ENCODE data around the gene SPATA46. TPM values are rescaled to one million over a fixed set of nuclear protein-coding genes. Genes with fewer than 3 reads are reported as not detected.

Gene SPATA46
- total RNA-seq, 1 experiment from 2014 or later, result not detected

DNA sequence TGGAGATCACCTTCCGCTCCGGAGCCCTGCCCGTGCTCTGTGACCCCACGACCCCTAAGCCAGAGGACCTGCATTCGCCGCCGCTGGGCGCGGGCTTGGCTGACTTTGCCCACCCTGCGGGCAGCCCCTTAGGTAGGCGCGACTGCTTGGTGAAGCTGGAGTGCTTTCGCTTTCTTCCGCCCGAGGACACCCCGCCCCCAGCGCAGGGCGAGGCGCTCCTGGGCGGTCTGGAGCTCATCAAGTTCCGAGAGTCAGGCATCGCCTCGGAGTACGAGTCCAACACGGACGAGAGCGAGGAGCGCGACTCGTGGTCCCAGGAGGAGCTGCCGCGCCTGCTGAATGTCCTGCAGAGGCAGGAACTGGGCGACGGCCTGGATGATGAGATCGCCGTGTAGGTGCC lies 9.6 kb downstream of the SPATA46 start:
- no TSS peak for BruUV-seq (replicated peaks)
- H3K9me3 ChIP-seq (ENCODE audit: control insufficient read depth in 1 of 2, insufficient read depth in 1 of 2, low read depth in 1 of 2, low read length in 2 of 2), result no peaks in the 10 kb centered on the region
- intact Hi-C loops (cut with micrococcal nuclease), result no loop called here
- no peaks in the 10 kb centered on the region for H4K20me1 ChIP-seq (ENCODE audit: insufficient read depth)
- H3K9me2 ChIP-seq (ENCODE audit: insufficient read depth), result no peaks in the 10 kb centered on the region
- no peak overlapping the region for H2AFZ ChIP-seq (ENCODE audit: low read depth, low read length, poor library complexity, severe bottlenecking)
- no peak overlapping the region for H3K4me3 ChIP-seq (replicated peaks in 1 of 2; ENCODE audit: low read depth in 1 of 2, low read length in 2 of 2)
- no peak overlapping the region for H3K27ac ChIP-seq (ENCODE audit: low read depth, low read length)
- no peaks in the 10 kb centered on the region for H3K79me2 ChIP-seq (ENCODE audit: insufficient read depth, low read length)
- H3K4me2 ChIP-seq (ENCODE audit: low read length), result no peak overlapping the region
- ChIA-PET CTCF (no interaction called here), POLR2A (no interaction called here), RAD21 (ENCODE audit: low non-redundant PET in 1 of 2, low total read pairs in 2 of 2, uncharacterized antibody in 2 of 2, unreplicated experiment in 2 of 2) (no interaction called here)
- peaks cover 0 to 7% of the 10 kb centered on the region in 2 experiments; a peak in 1 of 4 replicates for H3K4me1 ChIP-seq (ENCODE audit: control insufficient read depth in 1 of 2, insufficient read depth in 2 of 2, low read length in 2 of 2)
- peaks cover 0 to 3% of the 10 kb centered on the region in 2 experiments; a peak in 1 of 4 replicates for H3K36me3 ChIP-seq (ENCODE audit: control insufficient read depth in 1 of 2, insufficient read depth in 2 of 2, low read length in 2 of 2)
- no peak for TF ChIP-seq CBX3 (IDR thresholded peaks at IDR 0.05; ENCODE audit: low read depth)
- TF ChIP-seq, protein P1, sequence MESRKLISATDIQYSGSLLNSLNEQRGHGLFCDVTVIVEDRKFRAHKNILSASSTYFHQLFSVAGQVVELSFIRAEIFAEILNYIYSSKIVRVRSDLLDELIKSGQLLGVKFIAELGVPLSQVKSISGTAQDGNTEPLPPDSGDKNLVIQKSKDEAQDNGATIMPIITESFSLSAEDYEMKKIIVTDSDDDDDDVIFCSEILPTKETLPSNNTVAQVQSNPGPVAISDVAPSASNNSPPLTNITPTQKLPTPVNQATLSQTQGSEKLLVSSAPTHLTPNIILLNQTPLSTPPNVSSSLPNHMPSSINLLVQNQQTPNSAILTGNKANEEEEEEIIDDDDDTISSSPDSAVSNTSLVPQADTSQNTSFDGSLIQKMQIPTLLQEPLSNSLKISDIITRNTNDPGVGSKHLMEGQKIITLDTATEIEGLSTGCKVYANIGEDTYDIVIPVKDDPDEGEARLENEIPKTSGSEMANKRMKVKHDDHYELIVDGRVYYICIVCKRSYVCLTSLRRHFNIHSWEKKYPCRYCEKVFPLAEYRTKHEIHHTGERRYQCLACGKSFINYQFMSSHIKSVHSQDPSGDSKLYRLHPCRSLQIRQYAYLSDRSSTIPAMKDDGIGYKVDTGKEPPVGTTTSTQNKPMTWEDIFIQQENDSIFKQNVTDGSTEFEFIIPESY (IDR thresholded peaks at IDR 0.05; ENCODE audit: extremely low read depth, insufficient replicate concordance, low read length), result no peak
- TF ChIP-seq, protein P2, sequence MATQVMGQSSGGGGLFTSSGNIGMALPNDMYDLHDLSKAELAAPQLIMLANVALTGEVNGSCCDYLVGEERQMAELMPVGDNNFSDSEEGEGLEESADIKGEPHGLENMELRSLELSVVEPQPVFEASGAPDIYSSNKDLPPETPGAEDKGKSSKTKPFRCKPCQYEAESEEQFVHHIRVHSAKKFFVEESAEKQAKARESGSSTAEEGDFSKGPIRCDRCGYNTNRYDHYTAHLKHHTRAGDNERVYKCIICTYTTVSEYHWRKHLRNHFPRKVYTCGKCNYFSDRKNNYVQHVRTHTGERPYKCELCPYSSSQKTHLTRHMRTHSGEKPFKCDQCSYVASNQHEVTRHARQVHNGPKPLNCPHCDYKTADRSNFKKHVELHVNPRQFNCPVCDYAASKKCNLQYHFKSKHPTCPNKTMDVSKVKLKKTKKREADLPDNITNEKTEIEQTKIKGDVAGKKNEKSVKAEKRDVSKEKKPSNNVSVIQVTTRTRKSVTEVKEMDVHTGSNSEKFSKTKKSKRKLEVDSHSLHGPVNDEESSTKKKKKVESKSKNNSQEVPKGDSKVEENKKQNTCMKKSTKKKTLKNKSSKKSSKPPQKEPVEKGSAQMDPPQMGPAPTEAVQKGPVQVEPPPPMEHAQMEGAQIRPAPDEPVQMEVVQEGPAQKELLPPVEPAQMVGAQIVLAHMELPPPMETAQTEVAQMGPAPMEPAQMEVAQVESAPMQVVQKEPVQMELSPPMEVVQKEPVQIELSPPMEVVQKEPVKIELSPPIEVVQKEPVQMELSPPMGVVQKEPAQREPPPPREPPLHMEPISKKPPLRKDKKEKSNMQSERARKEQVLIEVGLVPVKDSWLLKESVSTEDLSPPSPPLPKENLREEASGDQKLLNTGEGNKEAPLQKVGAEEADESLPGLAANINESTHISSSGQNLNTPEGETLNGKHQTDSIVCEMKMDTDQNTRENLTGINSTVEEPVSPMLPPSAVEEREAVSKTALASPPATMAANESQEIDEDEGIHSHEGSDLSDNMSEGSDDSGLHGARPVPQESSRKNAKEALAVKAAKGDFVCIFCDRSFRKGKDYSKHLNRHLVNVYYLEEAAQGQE (IDR thresholded peaks at IDR 0.05; ENCODE audit: low read depth), result no peak
- TF ChIP-seq, protein P3, sequence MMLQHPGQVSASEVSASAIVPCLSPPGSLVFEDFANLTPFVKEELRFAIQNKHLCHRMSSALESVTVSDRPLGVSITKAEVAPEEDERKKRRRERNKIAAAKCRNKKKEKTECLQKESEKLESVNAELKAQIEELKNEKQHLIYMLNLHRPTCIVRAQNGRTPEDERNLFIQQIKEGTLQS (IDR thresholded peaks at IDR 0.05), result no peak
- no peak for TF ChIP-seq ZNF274 (IDR thresholded peaks at IDR 0.05; ENCODE audit: low read depth, low read length)
- no peak for TF ChIP-seq EZH2 (IDR thresholded peaks at IDR 0.05)
- TF ChIP-seq TCF7L2 (IDR thresholded peaks at IDR 0.05; ENCODE audit: borderline replicate concordance, extremely low read depth, insufficient read depth, insufficient read length), result no peak
- no peak for TF ChIP-seq RAD21 (IDR thresholded peaks at IDR 0.05; ENCODE audit: low read depth)
- no peak for TF ChIP-seq YY1 (IDR thresholded peaks at IDR 0.05; ENCODE audit: extremely low read depth, insufficient replicate concordance, low read depth, low read length)
- no peak for TF ChIP-seq POLR2AphosphoS5 (IDR thresholded peaks at IDR 0.05; ENCODE audit: low read depth, low read length)
- no peak for TF ChIP-seq CEBPB (IDR thresholded peaks at IDR 0.05; ENCODE audit: low read depth)
- TF ChIP-seq, protein P4, sequence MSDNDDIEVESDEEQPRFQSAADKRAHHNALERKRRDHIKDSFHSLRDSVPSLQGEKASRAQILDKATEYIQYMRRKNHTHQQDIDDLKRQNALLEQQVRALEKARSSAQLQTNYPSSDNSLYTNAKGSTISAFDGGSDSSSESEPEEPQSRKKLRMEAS (IDR thresholded peaks at IDR 0.05), result no peak
- no peak overlapping the region for H3K9ac ChIP-seq (ENCODE audit: low read length)
- no peaks in the 10 kb centered on the region for H3K27me3 ChIP-seq (ENCODE audit: insufficient read depth, low read length)
- DNase-seq (ENCODE audit: low read depth, low spot score) (no peak), ATAC-seq (no peak)

All from HCT116 (cell line).